D721Med (cell line): ENCODE measurements around the gene CHRM5.

Source experiments
- DNase-seq: peaks from one replicate; pipeline ENCODE4 v3.0.0; 2011; ENCODE audit warnings: low spot score; ENCODE audit not compliant: insufficient read length
- FAIRE-seq: peaks from 2 replicates; lab custom pipeline; 2011; peaks lifted over from hg19 to GRCh38; lab: Jason Lieb, UNC
- TF ChIP-seq, protein P1 (sequence below): IDR thresholded peaks from 2 replicates; pipeline ENCODE4 v1.5.1; 2012; ENCODE audit warnings: mild to moderate bottlenecking, control low read depth; ENCODE audit not compliant: insufficient read depth; ENCODE audit errors: missing control alignments

CHRM5 gene

DNA sequence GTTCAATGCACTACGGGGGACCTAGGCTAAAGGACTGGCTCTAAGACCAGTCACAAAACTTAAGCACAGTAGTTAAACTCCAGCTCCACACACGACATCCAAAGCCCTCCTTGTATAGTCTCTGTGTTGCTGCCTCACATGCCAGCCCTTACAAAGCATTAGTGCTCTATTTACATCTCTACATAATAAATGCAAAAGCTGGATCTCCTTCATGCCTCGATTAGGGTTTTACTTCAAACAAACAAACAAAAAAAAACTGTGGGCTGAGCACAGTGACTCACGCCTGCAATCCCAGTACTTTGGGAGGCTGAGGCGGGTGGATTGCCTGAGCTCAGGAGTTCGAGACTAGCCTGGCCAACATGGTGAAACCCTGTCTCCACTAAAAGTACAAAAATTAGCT is 143.2 kb downstream of the CHRM5 start:
- FAIRE-seq: no peak
- no peak for DNase-seq
- TF ChIP-seq, protein P1, sequence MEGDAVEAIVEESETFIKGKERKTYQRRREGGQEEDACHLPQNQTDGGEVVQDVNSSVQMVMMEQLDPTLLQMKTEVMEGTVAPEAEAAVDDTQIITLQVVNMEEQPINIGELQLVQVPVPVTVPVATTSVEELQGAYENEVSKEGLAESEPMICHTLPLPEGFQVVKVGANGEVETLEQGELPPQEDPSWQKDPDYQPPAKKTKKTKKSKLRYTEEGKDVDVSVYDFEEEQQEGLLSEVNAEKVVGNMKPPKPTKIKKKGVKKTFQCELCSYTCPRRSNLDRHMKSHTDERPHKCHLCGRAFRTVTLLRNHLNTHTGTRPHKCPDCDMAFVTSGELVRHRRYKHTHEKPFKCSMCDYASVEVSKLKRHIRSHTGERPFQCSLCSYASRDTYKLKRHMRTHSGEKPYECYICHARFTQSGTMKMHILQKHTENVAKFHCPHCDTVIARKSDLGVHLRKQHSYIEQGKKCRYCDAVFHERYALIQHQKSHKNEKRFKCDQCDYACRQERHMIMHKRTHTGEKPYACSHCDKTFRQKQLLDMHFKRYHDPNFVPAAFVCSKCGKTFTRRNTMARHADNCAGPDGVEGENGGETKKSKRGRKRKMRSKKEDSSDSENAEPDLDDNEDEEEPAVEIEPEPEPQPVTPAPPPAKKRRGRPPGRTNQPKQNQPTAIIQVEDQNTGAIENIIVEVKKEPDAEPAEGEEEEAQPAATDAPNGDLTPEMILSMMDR: no peak

DNA sequence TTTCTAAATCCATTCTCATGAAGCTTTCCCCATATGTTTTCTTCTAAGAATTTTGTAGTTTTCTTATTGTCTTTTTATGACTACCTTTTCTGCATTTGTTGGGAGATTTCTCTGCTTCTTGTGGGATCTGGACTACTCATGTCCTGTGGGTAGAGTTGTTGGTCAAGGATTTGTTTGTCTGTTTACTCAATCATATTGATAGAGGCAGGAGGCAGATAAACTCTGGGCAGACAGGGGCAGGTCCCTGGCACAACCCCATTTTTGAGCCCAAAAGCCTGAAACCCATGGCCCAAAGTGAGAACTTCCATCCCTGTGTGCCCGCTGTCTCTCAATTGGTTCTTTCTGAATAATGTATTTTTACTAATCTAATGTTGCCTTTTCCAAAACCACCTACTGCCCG is 145.9 kb downstream of the CHRM5 start:
- FAIRE-seq (no peak), DNase-seq (no peak)
- TF ChIP-seq, protein P1: no peak

DNA sequence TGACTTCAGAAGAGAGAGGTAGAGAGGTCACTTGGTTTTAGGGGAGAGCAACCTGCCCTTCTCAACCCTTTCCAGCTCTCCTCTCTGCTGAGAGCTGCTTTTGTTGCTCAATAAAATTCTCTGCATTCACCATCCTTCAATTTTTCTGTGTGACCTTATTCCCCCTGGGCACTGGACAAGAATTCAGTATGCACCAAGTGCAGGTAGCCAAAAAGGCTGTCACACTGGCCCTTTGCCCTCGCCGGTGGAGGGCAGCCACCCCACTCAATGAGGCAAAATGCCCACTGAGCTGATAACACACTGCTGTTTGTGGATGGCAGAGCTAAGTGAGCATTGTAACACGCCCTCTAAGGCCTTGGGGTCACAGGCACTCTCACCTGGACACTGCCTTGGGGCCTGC is 146.4 kb downstream of the CHRM5 start:
- FAIRE-seq: no peak
- no peak for DNase-seq
- TF ChIP-seq, protein P1: no peak

DNA sequence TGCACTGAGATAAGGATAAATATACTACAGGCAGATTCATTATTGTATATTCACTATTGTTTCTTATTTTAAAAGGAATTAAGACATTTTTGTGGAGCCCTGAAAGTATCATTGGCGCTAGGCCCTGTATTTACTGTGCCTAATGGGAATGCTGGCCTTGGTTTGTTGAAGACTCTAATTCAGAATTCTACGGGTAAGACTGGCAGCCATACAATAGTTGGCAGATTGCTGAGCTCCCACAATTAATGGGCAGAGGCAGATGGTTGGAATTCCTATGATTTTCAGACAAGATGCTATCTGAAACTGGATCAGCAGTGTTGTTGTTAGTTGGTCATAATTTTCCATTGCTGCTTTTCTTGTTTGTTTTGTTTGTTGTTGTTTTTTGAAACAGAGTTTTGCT is 148.3 kb downstream of the CHRM5 start:
- TF ChIP-seq, protein P1: no peak
- DNase-seq (no peak), FAIRE-seq (no peak)
